Neural progenitor cell (in vitro differentiated cells): ENCODE measurements around the gene SLCO1B1. TPM values are rescaled to one million over a fixed set of nuclear protein-coding genes. Genes with fewer than 3 reads are reported as not detected.
A peak's percentile ranks its signal among the peaks of the same experiment; 100 is the strongest.
"Not testable (repeated sequence)": the region's sequence is repeated elsewhere in the genome, so short reads cannot be mapped to it uniquely, and the experiment has no call there.

ENCODE experiments used
- DNase-seq: peaks from one replicate; pipeline ENCODE4 v3.0.0-alpha.2; 2016; ENCODE audit warnings: low spot score
- H2AFZ ChIP-seq: fragments of 200-600 bp; sonication (generic); replicated peaks from 2 replicates; pipeline ENCODE4 v1.6.1; 2016; ENCODE audit warnings: antibody characterized with exemption
- H3F3A ChIP-seq: fragments of 200-600 bp; sonication (generic); 2 replicates; pipeline ENCODE4 v1.6.1; 2016; ENCODE audit warnings: antibody characterized with exemption, low read depth
- H3K27ac ChIP-seq: fragments of 200-600 bp; sonication (generic); 2 replicates; pipeline ENCODE4 v1.5.1; 2016; ENCODE audit warnings: mild to moderate bottlenecking
- H3K27me3 ChIP-seq: fragments of 200-600 bp; sonication (generic); 2 replicates; pipeline ENCODE4 v1.6.1; 2016; ENCODE audit warnings: mild to moderate bottlenecking, moderate library complexity
- H3K36me3 ChIP-seq: fragments of 200-600 bp; sonication (generic); 2 replicates; pipeline ENCODE4 v1.5.1; 2016
- H3K4me1 ChIP-seq: fragments of 200-600 bp; sonication (generic); 2 replicates; pipeline ENCODE4 v1.6.1; 2016; ENCODE audit warnings: mixed run types
- H3K4me2 ChIP-seq: fragments of 200-600 bp; sonication (generic); 2 replicates; pipeline ENCODE4 v1.6.1; 2016
- H3K4me3 ChIP-seq: fragments of 200-600 bp; sonication (generic); 2 replicates; pipeline ENCODE4 v1.5.1; 2016
- H3K79me2 ChIP-seq: fragments of 200-600 bp; sonication (generic); 2 replicates; pipeline ENCODE4 v1.6.1; 2016; ENCODE audit warnings: low read depth
- H3K9ac ChIP-seq: fragments of 200-600 bp; sonication (generic); 2 replicates; pipeline ENCODE4 v1.6.1; 2016
- H3K9me3 ChIP-seq: fragments of 200-600 bp; sonication (generic); 2 replicates; pipeline ENCODE4 v1.5.1; 2016; ENCODE audit warnings: low read depth
- H4K20me1 ChIP-seq: fragments of 200-600 bp; sonication (generic); 2 replicates; pipeline ENCODE4 v1.6.1; 2016; ENCODE audit warnings: low read depth
- H3K27ac Mint-ChIP-seq: 3 replicates; pipeline ENCODE4 v1.8.0; 2021; ENCODE audit warnings: mixed read lengths
- H3K27me3 Mint-ChIP-seq: 2 replicates; pipeline ENCODE4 v1.8.0; 2022; ENCODE audit warnings: low read depth, mild to moderate bottlenecking, inconsistent platforms, moderate library complexity, mixed read lengths; ENCODE audit not compliant: insufficient read depth
- H3K36me3 Mint-ChIP-seq: 3 replicates; pipeline ENCODE4 v1.8.0; 2021; ENCODE audit warnings: mixed read lengths
- H3K4me1 Mint-ChIP-seq: 3 replicates; pipeline ENCODE4 v1.8.0; 2021; ENCODE audit warnings: mixed read lengths
- H3K4me3 Mint-ChIP-seq: 3 replicates; pipeline ENCODE4 v1.8.0; 2021; ENCODE audit warnings: mild to moderate bottlenecking, moderate library complexity, mixed read lengths
- H3K9me3 Mint-ChIP-seq: 3 replicates; pipeline ENCODE4 v1.8.0; 2020; ENCODE audit warnings: mixed read lengths
- EZH2 ChIP-seq: fragments of 200-600 bp; sonication (generic); IDR thresholded peaks from 2 replicates; pipeline ENCODE4 v1.6.1; 2017; ENCODE audit warnings: antibody characterized with exemption, mild to moderate bottlenecking, moderate library complexity
- EZH2phosphoT487 ChIP-seq: fragments of 200-600 bp; sonication (generic); IDR thresholded peaks from 2 replicates; pipeline ENCODE4 v1.6.1; 2017; ENCODE audit warnings: antibody characterized with exemption
- total RNA-seq: library from RNA; depleted of rRNA; stranded (reverse); fragments of >200 nt; gene quantifications from 2 replicates; pipeline ENCODE4 v1.2.3, GENCODE V29; 2015; ENCODE audit warnings: low replicate concordance
- TF ChIP-seq, protein P1 (sequence below): fragments of 200-600 bp; sonication (generic); IDR thresholded peaks from 2 replicates; pipeline ENCODE4 v1.5.1; 2017; ENCODE audit warnings: antibody characterized with exemption, mild to moderate bottlenecking

The SLCO1B1 gene
- total RNA-seq, 1 donor from 2014 or later, result not detected

DNA sequence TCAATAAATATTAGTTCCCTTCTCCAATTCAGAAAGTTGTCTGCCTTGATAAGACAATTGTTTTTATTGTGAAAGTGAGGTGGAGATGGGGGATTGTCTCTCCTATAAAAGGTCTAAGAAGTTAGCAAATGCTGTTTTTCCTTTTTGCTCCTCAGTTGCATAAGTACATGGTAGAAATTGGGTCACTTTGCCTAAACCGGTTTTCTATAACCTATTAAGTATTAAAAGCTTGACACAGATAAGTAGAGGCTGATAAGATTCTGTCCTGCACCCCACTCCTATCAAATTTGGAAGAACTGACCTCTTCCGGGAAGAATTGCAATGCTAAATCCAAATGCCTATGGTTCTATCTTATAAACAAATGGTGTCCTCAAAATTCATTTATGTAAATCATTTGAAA lies 7.0 kb downstream of the SLCO1B1 start:
- Histone ChIP-seq H3K9ac (no peak overlapping the region), H4K20me1 (no peaks in the 10 kb centered on the region)
- no peaks in the 10 kb centered on the region for H3K36me3 Mint-ChIP-seq

DNA sequence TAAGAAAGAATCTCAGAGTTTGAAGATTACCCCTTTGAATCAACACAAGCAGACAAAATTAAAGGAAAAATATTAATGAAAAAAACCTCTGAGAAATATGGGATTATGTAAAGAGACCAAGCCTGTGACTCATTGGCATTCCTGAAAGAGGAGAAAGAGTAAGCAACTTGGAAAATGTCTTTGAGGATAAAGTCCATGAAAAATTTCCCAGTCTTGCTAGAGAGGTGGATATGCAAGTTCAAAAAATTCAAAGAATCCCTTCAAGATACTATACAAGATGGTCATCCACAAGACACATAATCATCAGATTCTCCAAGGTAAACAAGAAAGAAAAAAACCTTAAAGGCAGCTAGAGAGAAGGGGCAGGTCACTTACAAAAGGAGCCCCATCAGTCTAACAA lies 13.3 kb downstream of the SLCO1B1 start:
- H3K9ac ChIP-seq, result no peak overlapping the region
- H3F3A ChIP-seq, result no peaks in the 10 kb centered on the region
- H3K4me2 ChIP-seq, result no peak overlapping the region
- no peak overlapping the region for H3K4me3 Mint-ChIP-seq
- no peaks in the 10 kb centered on the region for H3K79me2 ChIP-seq
- H3K9me3 ChIP-seq, result no peaks in the 10 kb centered on the region
- H2AFZ ChIP-seq, result no peak overlapping the region
- H3K27me3 Mint-ChIP-seq, result no peaks in the 10 kb centered on the region
- no peaks in the 10 kb centered on the region for H3K36me3 Mint-ChIP-seq
- H4K20me1 ChIP-seq, result no peaks in the 10 kb centered on the region
- no peak for TF ChIP-seq EZH2phosphoT487
- TF ChIP-seq, protein P1, sequence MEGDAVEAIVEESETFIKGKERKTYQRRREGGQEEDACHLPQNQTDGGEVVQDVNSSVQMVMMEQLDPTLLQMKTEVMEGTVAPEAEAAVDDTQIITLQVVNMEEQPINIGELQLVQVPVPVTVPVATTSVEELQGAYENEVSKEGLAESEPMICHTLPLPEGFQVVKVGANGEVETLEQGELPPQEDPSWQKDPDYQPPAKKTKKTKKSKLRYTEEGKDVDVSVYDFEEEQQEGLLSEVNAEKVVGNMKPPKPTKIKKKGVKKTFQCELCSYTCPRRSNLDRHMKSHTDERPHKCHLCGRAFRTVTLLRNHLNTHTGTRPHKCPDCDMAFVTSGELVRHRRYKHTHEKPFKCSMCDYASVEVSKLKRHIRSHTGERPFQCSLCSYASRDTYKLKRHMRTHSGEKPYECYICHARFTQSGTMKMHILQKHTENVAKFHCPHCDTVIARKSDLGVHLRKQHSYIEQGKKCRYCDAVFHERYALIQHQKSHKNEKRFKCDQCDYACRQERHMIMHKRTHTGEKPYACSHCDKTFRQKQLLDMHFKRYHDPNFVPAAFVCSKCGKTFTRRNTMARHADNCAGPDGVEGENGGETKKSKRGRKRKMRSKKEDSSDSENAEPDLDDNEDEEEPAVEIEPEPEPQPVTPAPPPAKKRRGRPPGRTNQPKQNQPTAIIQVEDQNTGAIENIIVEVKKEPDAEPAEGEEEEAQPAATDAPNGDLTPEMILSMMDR, result no peak
- no peak for TF ChIP-seq EZH2
- H3K27me3 ChIP-seq, result no peaks in the 10 kb centered on the region
- no peaks in the 10 kb centered on the region for H3K9me3 Mint-ChIP-seq
- H3K36me3 ChIP-seq, result no peaks in the 10 kb centered on the region
- DNase-seq, result no peak
- H3K4me3 ChIP-seq, result no peak overlapping the region
- H3K4me1 Mint-ChIP-seq, result no peaks in the 10 kb centered on the region
- no peak overlapping the region for H3K27ac ChIP-seq
- no peaks in the 10 kb centered on the region for H3K4me1 ChIP-seq
- no peak overlapping the region for H3K27ac Mint-ChIP-seq

More for the DNA sequence above, 7.0 kb downstream of the SLCO1B1 start:
- no peak for DNase-seq
- no peaks in the 10 kb centered on the region for H3K4me1 ChIP-seq
- Mint-ChIP-seq H3K27ac (no peak overlapping the region), H3K27me3 (no peaks in the 10 kb centered on the region), H3K9me3 (peaks cover 2% of the 10 kb centered on the region), H3K4me1 (no peaks in the 10 kb centered on the region), H3K4me3 (no peak overlapping the region)
- H3K4me3 ChIP-seq, result no peak overlapping the region
- no peaks in the 10 kb centered on the region for H3K9me3 ChIP-seq
- no peaks in the 10 kb centered on the region for H3F3A ChIP-seq
- H3K79me2 ChIP-seq, result no peaks in the 10 kb centered on the region
- H2AFZ ChIP-seq, result no peak overlapping the region
- H3K36me3 ChIP-seq, result no peaks in the 10 kb centered on the region
- H3K27me3 ChIP-seq, result no peaks in the 10 kb centered on the region
- TF ChIP-seq EZH2, result no peak
- H3K27ac ChIP-seq, result no peak overlapping the region
- no peak overlapping the region for H3K4me2 ChIP-seq

DNA sequence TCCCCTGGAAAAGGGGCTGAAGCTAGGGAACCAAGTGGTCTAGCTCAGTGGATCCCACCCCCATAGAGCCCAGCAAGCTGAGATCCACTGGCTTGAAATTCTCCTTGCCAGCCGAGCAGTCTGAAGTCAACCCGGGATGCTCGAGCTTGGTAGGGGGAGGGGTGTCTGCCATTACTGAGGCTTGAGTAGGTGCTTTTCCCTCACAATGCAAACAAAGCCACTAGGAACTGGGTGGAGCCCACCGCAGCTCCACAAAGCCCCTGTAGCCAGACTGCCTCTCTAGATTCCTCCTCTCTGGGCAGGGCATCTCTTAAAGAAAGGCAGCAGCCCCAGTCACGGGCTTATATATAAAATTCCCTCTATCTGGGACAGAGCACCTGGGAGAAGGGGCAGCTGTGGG lies 18.9 kb downstream of the SLCO1B1 start:
- H3K79me2 ChIP-seq, H3K9ac ChIP-seq, H3K9me3 Mint-ChIP-seq, H3K36me3 ChIP-seq, H3K4me3 ChIP-seq, H3K4me1 Mint-ChIP-seq, H3K27ac Mint-ChIP-seq, H3K36me3 Mint-ChIP-seq, H3K27me3 ChIP-seq, H4K20me1 ChIP-seq, H3K27me3 Mint-ChIP-seq, H3K4me3 Mint-ChIP-seq, H3K4me1 ChIP-seq, H3K9me3 ChIP-seq, H3K27ac ChIP-seq, H3F3A ChIP-seq: not testable (repeated sequence)
- peak; percentile 35 for DNase-seq
- peak overlapping the region; percentile 18 for H3K4me2 ChIP-seq
- H2AFZ ChIP-seq, result peak overlapping the region; percentile 79

DNA sequence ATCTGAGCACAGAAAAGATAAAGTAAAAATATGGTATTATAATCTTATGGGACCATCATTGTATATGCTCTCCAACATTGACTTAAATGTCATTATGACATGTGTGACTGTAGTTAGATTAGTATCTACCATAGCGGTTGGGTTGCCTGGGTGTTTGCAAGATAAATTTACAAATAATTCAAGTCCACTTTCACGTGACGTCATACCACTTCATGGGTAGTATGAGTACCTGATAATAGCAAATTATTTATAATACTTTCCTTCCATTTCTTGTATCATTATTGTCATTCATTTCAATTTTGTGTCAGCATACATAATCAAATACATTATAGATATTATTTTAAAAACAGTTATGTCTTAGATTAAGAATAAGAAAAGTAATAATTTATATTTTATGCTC lies 20.2 kb downstream of the SLCO1B1 start:
- Mint-ChIP-seq H3K9me3 (no peaks in the 10 kb centered on the region), H3K36me3 (no peaks in the 10 kb centered on the region), H3K4me1 (no peaks in the 10 kb centered on the region), H3K4me3 (no peak overlapping the region), H3K27ac (no peak overlapping the region), H3K27me3 (no peaks in the 10 kb centered on the region)
- DNase-seq, result no peak
- Histone ChIP-seq H3F3A (no peaks in the 10 kb centered on the region), H3K27ac (no peak overlapping the region), H3K36me3 (no peaks in the 10 kb centered on the region), H4K20me1 (no peaks in the 10 kb centered on the region), H3K9ac (no peak overlapping the region), H3K4me3 (no peak overlapping the region), H3K9me3 (no peaks in the 10 kb centered on the region), H3K79me2 (no peaks in the 10 kb centered on the region), H3K4me1 (peaks cover 5% of the 10 kb centered on the region), H2AFZ (no peak overlapping the region), H3K27me3 (no peaks in the 10 kb centered on the region), H3K4me2 (no peak overlapping the region)
- TF ChIP-seq, protein P1, result no peak
- no peak for TF ChIP-seq EZH2phosphoT487
- TF ChIP-seq EZH2, result no peak
